Measurements from ENCODE around the gene ZFP57.

The ZFP57 gene

GRCh38 chr6:29705389-29706231 is 24.7 kb upstream of the ZFP57 start:
- Histone ChIP-seq H3K4me3 (ENCODE audit: low read depth, low read length) (no peak overlapping the region), H3K36me3 (no peaks in the 10 kb centered on the region), H3K27me3 (ENCODE audit: insufficient read depth, low read depth, severe bottlenecking) (peaks cover 31% of the 10 kb centered on the region), H3K27ac (no peak overlapping the region), H3K9me3 (ENCODE audit: severe bottlenecking) (no peaks in the 10 kb centered on the region)
- DNase-seq = peak; percentile 62
- TF ChIP-seq CTCF (IDR thresholded peaks at IDR 0.05; ENCODE audit: low read depth, low read length) = peak; percentile 75

DNA sequence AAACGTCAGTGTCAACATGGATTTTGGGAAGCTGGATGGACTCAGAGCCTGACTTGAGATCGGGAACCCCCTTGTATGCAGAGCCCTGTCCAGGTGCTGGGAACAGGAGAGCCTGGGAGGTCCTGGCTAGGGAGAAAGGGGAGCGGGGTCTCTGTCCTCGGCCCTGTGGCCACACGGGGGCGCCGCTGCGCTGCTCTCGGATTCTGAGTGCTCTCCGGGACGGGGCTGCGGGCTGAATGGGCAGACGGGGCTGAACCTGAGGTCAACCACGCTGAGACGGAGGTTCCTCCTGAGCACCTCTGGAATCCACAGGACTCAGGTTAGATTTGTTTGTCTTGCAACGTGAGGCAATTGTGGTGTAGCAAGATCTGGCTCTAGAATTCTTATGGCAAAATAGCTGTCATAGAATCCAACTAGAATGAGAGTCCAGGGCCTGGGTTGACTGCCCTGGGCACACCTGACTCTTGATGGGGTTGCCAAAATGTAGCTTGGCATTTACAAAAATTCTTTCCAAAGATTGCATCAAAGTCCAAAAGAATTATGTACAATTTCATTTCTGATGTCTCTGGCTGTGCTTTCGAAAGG is 21.7 kb upstream of the ZFP57 start:
- Histone ChIP-seq H3K36me3 (no peaks in the 10 kb centered on the region), H3K27me3 (ENCODE audit: insufficient read depth, low read depth, severe bottlenecking) (peaks cover 29% of the 10 kb centered on the region), H3K4me3 (ENCODE audit: low read depth, low read length) (no peak overlapping the region), H3K9me3 (ENCODE audit: severe bottlenecking) (no peaks in the 10 kb centered on the region), H3K27ac (no peak overlapping the region)
- TF ChIP-seq CTCF (IDR thresholded peaks at IDR 0.05; ENCODE audit: low read depth, low read length) = peak; percentile 100
- peak; percentile 91 for DNase-seq

DNA sequence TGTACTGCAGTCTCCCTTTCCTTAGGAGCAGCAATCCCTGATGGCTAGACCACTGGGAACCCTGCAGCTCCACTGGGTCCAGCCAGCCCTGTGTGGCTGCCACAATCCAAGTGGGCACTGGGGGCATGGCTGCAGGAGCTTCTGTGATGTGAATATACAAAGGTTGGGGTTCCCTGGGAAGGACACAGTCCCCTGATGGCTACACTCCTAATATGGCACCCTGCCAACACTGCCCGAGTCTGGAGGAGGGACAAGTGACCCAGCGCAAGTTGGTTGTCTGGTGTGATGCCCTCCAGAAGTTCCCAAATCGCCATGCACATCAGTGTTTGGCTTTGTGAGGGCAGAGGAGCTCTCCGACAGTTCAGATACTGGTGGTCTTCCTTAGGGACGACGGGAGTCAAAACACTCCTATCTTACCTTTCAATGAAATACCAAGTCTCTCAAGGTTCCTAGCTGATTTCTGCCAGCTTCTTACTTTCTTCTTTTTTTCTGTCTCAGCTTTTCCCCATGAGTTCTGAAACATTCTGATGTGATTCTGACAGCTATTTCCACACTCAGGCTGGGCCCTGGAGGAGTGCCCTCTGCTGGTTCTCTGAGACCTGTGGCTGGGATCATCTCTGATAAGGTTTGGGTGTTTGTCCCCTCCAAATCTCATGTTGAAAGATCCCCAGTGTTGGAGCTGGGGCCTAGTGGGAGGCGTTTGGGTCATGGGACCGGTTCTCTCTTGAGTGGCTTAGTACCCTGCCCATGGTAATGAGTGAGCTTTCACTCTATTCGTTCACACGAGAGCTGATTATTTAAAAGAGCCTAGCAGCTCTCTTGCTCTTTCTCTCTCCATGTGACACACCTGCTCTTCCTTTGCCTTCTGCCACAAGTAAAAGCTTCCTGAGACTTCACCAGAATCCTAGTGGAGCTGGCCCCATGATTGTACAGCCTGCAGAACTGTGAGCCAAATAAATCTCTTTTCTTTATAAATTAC is 15.5 kb upstream of the ZFP57 start:
- H3K9me3 ChIP-seq (ENCODE audit: severe bottlenecking) = peaks cover 19% of the 10 kb centered on the region

GRCh38 chr6:29694637-29695036 is 13.7 kb upstream of the ZFP57 start:
- Histone ChIP-seq H3K36me3 (no peaks in the 10 kb centered on the region), H3K9me3 (ENCODE audit: severe bottlenecking) (peaks cover 19% of the 10 kb centered on the region)
- no peak for DNase-seq

More for the DNA sequence above, 15.5 kb upstream of the ZFP57 start:
- H3K36me3 ChIP-seq = no peaks in the 10 kb centered on the region
- H3K4me3 ChIP-seq (ENCODE audit: low read depth, low read length) = no peak overlapping the region
- peak; percentile 86 for TF ChIP-seq CTCF (IDR thresholded peaks at IDR 0.05; ENCODE audit: low read depth, low read length)
- peak; percentile 48 for DNase-seq
- peaks cover 45% of the 10 kb centered on the region for H3K27me3 ChIP-seq (ENCODE audit: insufficient read depth, low read depth, severe bottlenecking)
- H3K27ac ChIP-seq = no peak overlapping the region

More at GRCh38 chr6:29694637-29695036, 13.7 kb upstream of the ZFP57 start:
- no peak overlapping the region for H3K4me3 ChIP-seq (ENCODE audit: low read depth, low read length)
- H3K27ac ChIP-seq = no peak overlapping the region
- H3K27me3 ChIP-seq (ENCODE audit: insufficient read depth, low read depth, severe bottlenecking) = peaks cover 51% of the 10 kb centered on the region
- TF ChIP-seq CTCF (IDR thresholded peaks at IDR 0.05; ENCODE audit: low read depth, low read length) = no peak
